ENCODE results near the gene AGRN.

Gene AGRN

DNA sequence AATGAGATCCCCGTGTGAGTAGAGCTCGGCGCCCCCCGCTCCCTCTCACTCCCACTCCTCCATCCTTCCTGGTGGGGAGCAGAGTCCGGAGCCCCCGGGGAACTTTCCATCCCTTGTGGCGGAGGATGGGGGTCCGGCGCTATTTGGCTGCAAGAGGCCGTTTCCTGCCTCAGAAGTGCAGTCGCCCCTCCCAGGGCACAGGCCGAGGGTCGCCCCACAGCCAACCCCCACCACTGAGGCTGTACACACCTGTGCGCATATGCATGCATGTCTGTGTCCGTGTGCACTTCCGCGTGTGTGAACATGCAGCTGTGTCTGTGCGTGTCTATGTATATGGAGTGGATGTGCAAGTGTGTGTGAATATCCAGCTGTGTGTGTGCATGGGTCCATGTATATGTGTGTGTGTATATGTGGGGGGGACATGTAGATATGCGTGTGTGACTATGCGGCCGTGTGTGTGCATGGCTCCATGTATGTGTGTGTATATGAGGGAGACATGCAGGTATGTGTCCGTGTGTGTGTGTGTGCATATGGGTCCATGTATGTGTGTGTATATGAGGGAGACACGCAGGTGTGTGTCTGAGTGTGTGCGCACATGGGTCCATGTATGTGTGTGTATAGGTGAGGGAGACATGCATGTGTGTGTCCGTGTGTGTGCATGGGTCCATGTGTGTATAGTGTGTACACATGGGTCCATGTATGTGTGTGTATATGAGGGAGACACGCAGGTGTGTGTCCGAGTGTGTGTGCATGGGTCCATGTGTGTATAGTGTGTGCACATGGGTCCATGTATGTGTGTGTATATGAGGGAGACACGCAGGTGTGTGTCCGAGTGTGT is 32.3 kb downstream of the AGRN start:
- no peak overlapping the region for H3K4me2 ChIP-seq (ENCODE audit: low read length, poor library complexity, severe bottlenecking)
- H4K91ac ChIP-seq (ENCODE audit: low read length): no peak overlapping the region
- no peak overlapping the region for H2BK12ac ChIP-seq (ENCODE audit: low read length in 2 of 2)
- H4K8ac ChIP-seq (ENCODE audit: low read length): no peak overlapping the region
- no peak overlapping the region for H2BK5ac ChIP-seq (ENCODE audit: low read depth, low read length, poor library complexity, severe bottlenecking)
- H3K9ac ChIP-seq (ENCODE audit: low read length): no peak overlapping the region
- H3K36me3 ChIP-seq (ENCODE audit: control insufficient read depth in 1 of 2, insufficient read depth in 2 of 2, low read depth in 1 of 2, low read length in 2 of 2): peaks cover 0 to 99% of the 10 kb centered on the region in 2 experiments
- no peaks in the 10 kb centered on the region for H3K9me3 ChIP-seq (ENCODE audit: control insufficient read depth, low read length)
- H3K27me3 ChIP-seq (ENCODE audit: control insufficient read depth in 1 of 2, insufficient read depth in 1 of 2, low read length in 2 of 2): peaks cover 0 to 9% of the 10 kb centered on the region in 2 experiments
- H3K23ac ChIP-seq (ENCODE audit: low read length in 2 of 2): no peak overlapping the region
- 96% methylated on average over 29 of the region's 29 CpGs for WGBS
- no peak overlapping the region for H3K4ac ChIP-seq (ENCODE audit: low read depth in 1 of 2, low read length in 2 of 2)
- no peak overlapping the region for H3K18ac ChIP-seq (ENCODE audit: low read depth in 1 of 2, low read length in 2 of 2)
- no peak overlapping the region for H2BK120ac ChIP-seq (ENCODE audit: low read depth, low read length)
- H3K79me1 ChIP-seq (replicated peaks; ENCODE audit: low read length, poor library complexity, severe bottlenecking): peaks cover 14% of the 10 kb centered on the region
- no peak for DNase-seq
- H3K4me3 ChIP-seq (ENCODE audit: insufficient read depth in 1 of 2, low read depth in 1 of 2, low read length in 2 of 2): no peak overlapping the region
- H3K4me1 ChIP-seq (ENCODE audit: control insufficient read depth, insufficient read depth, low read depth, low read length): peaks cover 16% of the 10 kb centered on the region
- no peak overlapping the region for H2AK5ac ChIP-seq (ENCODE audit: low read length, severe bottlenecking)
- H2AFZ ChIP-seq (ENCODE audit: low read depth, low read length): no peak overlapping the region
- H2BK15ac ChIP-seq (ENCODE audit: low read depth, poor library complexity, severe bottlenecking): no peak overlapping the region
- no peak overlapping the region for H3K27ac ChIP-seq (ENCODE audit: low read length, poor library complexity, severe bottlenecking)
- no peak overlapping the region for H3K14ac ChIP-seq (ENCODE audit: low read length in 2 of 2)

DNA sequence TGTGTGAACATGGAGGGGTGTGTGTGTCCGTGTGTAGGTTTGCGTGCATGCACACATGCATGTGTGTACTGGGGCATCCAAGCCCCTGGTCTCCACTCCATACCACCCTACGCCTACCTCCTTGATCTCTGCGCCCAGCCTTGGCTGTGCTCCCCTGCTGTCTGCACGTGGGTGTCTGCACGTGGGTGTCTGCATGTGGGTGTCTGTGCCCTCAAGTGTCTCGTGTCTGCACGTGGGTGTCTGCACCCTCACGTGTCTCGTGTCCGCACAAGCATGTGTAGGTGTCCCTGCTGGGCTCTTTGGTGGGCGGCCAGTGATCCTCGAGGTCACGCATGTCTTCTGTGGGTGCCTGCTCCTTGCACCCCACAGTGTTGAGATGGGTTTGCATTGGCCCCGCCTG is 33.1 kb downstream of the AGRN start:
- WGBS: 95% methylated on average over 13 of the region's 15 CpGs
- H3K27me3 ChIP-seq (ENCODE audit: control insufficient read depth in 1 of 2, insufficient read depth in 1 of 2, low read length in 2 of 2): peaks cover 0 to 12% of the 10 kb centered on the region in 2 experiments
- H3K4me2 ChIP-seq (ENCODE audit: low read length, poor library complexity, severe bottlenecking): no peak overlapping the region
- H3K36me3 ChIP-seq (ENCODE audit: control insufficient read depth in 1 of 2, insufficient read depth in 2 of 2, low read depth in 1 of 2, low read length in 2 of 2): peaks cover 0 to 91% of the 10 kb centered on the region in 2 experiments
- no peak overlapping the region for H4K8ac ChIP-seq (ENCODE audit: low read length)
- H2AFZ ChIP-seq (ENCODE audit: low read depth, low read length): no peak overlapping the region
- H3K4ac ChIP-seq (ENCODE audit: low read depth in 1 of 2, low read length in 2 of 2): no peak overlapping the region
- H3K4me1 ChIP-seq (ENCODE audit: control insufficient read depth, insufficient read depth, low read depth, low read length): peaks cover 18% of the 10 kb centered on the region
- H3K18ac ChIP-seq (ENCODE audit: low read depth in 1 of 2, low read length in 2 of 2): no peak overlapping the region
- H3K27ac ChIP-seq (ENCODE audit: low read length, poor library complexity, severe bottlenecking): no peak overlapping the region
- H2BK15ac ChIP-seq (ENCODE audit: low read depth, poor library complexity, severe bottlenecking): no peak overlapping the region
- H3K79me1 ChIP-seq (replicated peaks; ENCODE audit: low read length, poor library complexity, severe bottlenecking): peaks cover 14% of the 10 kb centered on the region
- H3K14ac ChIP-seq (ENCODE audit: low read length in 2 of 2): no peak overlapping the region
- no peak overlapping the region for H2BK5ac ChIP-seq (ENCODE audit: low read depth, low read length, poor library complexity, severe bottlenecking)
- H2AK5ac ChIP-seq (ENCODE audit: low read length, severe bottlenecking): no peak overlapping the region
- H3K23ac ChIP-seq (ENCODE audit: low read length in 2 of 2): no peak overlapping the region
- no peaks in the 10 kb centered on the region for H3K9me3 ChIP-seq (ENCODE audit: control insufficient read depth, low read length)
- no peak overlapping the region for H2BK12ac ChIP-seq (ENCODE audit: low read length in 2 of 2)
- no peak overlapping the region for H2BK120ac ChIP-seq (ENCODE audit: low read depth, low read length)
- no peak overlapping the region for H3K4me3 ChIP-seq (ENCODE audit: insufficient read depth in 1 of 2, low read depth in 1 of 2, low read length in 2 of 2)
- peak overlapping the region; percentile 20 for H4K91ac ChIP-seq (ENCODE audit: low read length)
- DNase-seq: no peak
- no peak overlapping the region for H3K9ac ChIP-seq (ENCODE audit: low read length)

DNA sequence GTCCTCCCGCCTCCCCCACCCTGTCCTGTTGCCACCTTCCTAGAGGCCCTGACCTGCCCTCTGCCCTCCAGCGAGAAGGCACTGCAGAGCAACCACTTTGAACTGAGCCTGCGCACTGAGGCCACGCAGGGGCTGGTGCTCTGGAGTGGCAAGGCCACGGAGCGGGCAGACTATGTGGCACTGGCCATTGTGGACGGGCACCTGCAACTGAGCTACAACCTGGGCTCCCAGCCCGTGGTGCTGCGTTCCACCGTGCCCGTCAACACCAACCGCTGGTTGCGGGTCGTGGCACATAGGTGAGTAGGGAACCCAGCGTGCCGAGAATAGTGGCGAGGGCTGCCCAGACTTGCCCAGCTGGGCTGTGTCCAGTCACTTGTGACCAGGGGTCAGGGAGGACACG is 33.8 kb downstream of the AGRN start:
- 97% methylated on average over 18 of the region's 18 CpGs for WGBS

DNA sequence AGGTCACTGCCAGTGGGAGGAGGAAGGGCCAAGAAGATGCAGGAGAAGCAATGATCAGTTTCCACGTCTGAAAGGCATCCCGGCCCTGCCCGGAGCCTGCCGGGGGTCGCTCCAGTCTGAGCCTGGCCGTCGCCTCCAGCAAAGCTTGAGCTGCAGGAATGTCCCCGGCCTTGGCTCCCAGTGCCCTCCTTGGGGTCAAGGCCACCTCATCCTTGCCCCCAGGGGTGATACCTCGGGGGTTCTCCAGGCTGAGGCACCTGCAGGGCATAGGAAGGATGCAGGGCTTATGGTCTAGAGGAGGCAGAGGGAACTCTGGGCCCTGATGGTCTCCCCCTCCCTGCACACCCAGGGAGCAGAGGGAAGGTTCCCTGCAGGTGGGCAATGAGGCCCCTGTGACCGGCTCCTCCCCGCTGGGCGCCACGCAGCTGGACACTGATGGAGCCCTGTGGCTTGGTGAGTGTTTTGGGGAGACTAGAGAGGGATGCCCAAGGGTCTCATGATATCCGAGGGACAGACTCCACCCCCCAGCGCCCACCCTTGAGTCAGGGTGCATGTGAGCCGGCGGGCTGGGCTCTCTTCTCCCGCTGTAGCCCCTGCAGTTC is 34.3 kb downstream of the AGRN start:
- H3K4me1 ChIP-seq (ENCODE audit: control insufficient read depth, insufficient read depth, low read depth, low read length): peaks cover 30% of the 10 kb centered on the region
- no peak overlapping the region for H3K18ac ChIP-seq (ENCODE audit: low read depth in 1 of 2, low read length in 2 of 2)
- no peak overlapping the region for H3K4me2 ChIP-seq (ENCODE audit: low read length, poor library complexity, severe bottlenecking)
- no peak overlapping the region for H2AFZ ChIP-seq (ENCODE audit: low read depth, low read length)
- WGBS: 97% methylated on average over 18 of the region's 18 CpGs
- peaks cover 0 to 79% of the 10 kb centered on the region in 2 experiments for H3K36me3 ChIP-seq (ENCODE audit: control insufficient read depth in 1 of 2, insufficient read depth in 2 of 2, low read depth in 1 of 2, low read length in 2 of 2)
- H4K8ac ChIP-seq (ENCODE audit: low read length): no peak overlapping the region
- no peak overlapping the region for H2BK120ac ChIP-seq (ENCODE audit: low read depth, low read length)
- H2BK12ac ChIP-seq (ENCODE audit: low read length in 2 of 2): no peak overlapping the region
- no peaks in the 10 kb centered on the region for H3K9me3 ChIP-seq (ENCODE audit: control insufficient read depth, low read length)
- H3K4ac ChIP-seq (ENCODE audit: low read depth in 1 of 2, low read length in 2 of 2): no peak overlapping the region
- peaks cover 0 to 23% of the 10 kb centered on the region in 2 experiments for H3K27me3 ChIP-seq (ENCODE audit: control insufficient read depth in 1 of 2, insufficient read depth in 1 of 2, low read length in 2 of 2)
- peaks cover 12% of the 10 kb centered on the region for H3K79me1 ChIP-seq (replicated peaks; ENCODE audit: low read length, poor library complexity, severe bottlenecking)
- H2BK15ac ChIP-seq (ENCODE audit: low read depth, poor library complexity, severe bottlenecking): peak overlapping the region; percentile 56
- H2AK5ac ChIP-seq (ENCODE audit: low read length, severe bottlenecking): no peak overlapping the region
- no peak overlapping the region for H3K4me3 ChIP-seq (ENCODE audit: insufficient read depth in 1 of 2, low read depth in 1 of 2, low read length in 2 of 2)
- no peak overlapping the region for H3K27ac ChIP-seq (ENCODE audit: low read length, poor library complexity, severe bottlenecking)
- no peak overlapping the region for H3K23ac ChIP-seq (ENCODE audit: low read length in 2 of 2)
- no peak for DNase-seq
- H3K9ac ChIP-seq (ENCODE audit: low read length): no peak overlapping the region
- no peak overlapping the region for H2BK5ac ChIP-seq (ENCODE audit: low read depth, low read length, poor library complexity, severe bottlenecking)
- no peak overlapping the region for H4K91ac ChIP-seq (ENCODE audit: low read length)
- H3K14ac ChIP-seq (ENCODE audit: low read length in 2 of 2): no peak overlapping the region

More for the DNA sequence above, 33.8 kb downstream of the AGRN start:
- Histone ChIP-seq H4K91ac (ENCODE audit: low read length) (no peak overlapping the region), H3K4ac (ENCODE audit: low read depth in 1 of 2, low read length in 2 of 2) (no peak overlapping the region), H3K27ac (ENCODE audit: low read length, poor library complexity, severe bottlenecking) (no peak overlapping the region), H2BK12ac (ENCODE audit: low read length in 2 of 2) (no peak overlapping the region), H2AFZ (ENCODE audit: low read depth, low read length) (no peak overlapping the region), H3K9ac (ENCODE audit: low read length) (no peak overlapping the region), H2BK15ac (ENCODE audit: low read depth, poor library complexity, severe bottlenecking) (no peak overlapping the region), H4K8ac (ENCODE audit: low read length) (no peak overlapping the region), H3K4me1 (ENCODE audit: control insufficient read depth, insufficient read depth, low read depth, low read length) (peaks cover 25% of the 10 kb centered on the region), H3K79me1 (replicated peaks; ENCODE audit: low read length, poor library complexity, severe bottlenecking) (peaks cover 14% of the 10 kb centered on the region), H3K18ac (ENCODE audit: low read depth in 1 of 2, low read length in 2 of 2) (no peak overlapping the region), H3K23ac (ENCODE audit: low read length in 2 of 2) (no peak overlapping the region), H2BK120ac (ENCODE audit: low read depth, low read length) (no peak overlapping the region), H3K9me3 (ENCODE audit: control insufficient read depth, low read length) (no peaks in the 10 kb centered on the region), H3K14ac (ENCODE audit: low read length in 2 of 2) (no peak overlapping the region), H3K27me3 (ENCODE audit: control insufficient read depth in 1 of 2, insufficient read depth in 1 of 2, low read length in 2 of 2) (peaks cover 0 to 19% of the 10 kb centered on the region in 2 experiments), H3K4me3 (ENCODE audit: insufficient read depth in 1 of 2, low read depth in 1 of 2, low read length in 2 of 2) (no peak overlapping the region), H3K36me3 (ENCODE audit: control insufficient read depth in 1 of 2, insufficient read depth in 2 of 2, low read depth in 1 of 2, low read length in 2 of 2) (peaks cover 0 to 84% of the 10 kb centered on the region in 2 experiments), H3K4me2 (ENCODE audit: low read length, poor library complexity, severe bottlenecking) (no peak overlapping the region), H2AK5ac (ENCODE audit: low read length, severe bottlenecking) (no peak overlapping the region), H2BK5ac (ENCODE audit: low read depth, low read length, poor library complexity, severe bottlenecking) (no peak overlapping the region)
- DNase-seq: no peak
